Measurements from ENCODE around the gene APBB3. TPM values are rescaled to one million over a fixed set of nuclear protein-coding genes. Genes with fewer than 3 reads are reported as not detected.

The APBB3 gene
- total and polyA plus RNA-seq, 9 of the 15 experiments (the other 6 are each of a cell fraction or from before 2014, with no cell fraction given) = 0.17 to 24.3 (median 9.5) TPM

GRCh38 chr5:140564196-140565023, at the start of gene APBB3, which contains the start of gene SLC35A4 (continued):
- TF ChIP-seq, protein P1, sequence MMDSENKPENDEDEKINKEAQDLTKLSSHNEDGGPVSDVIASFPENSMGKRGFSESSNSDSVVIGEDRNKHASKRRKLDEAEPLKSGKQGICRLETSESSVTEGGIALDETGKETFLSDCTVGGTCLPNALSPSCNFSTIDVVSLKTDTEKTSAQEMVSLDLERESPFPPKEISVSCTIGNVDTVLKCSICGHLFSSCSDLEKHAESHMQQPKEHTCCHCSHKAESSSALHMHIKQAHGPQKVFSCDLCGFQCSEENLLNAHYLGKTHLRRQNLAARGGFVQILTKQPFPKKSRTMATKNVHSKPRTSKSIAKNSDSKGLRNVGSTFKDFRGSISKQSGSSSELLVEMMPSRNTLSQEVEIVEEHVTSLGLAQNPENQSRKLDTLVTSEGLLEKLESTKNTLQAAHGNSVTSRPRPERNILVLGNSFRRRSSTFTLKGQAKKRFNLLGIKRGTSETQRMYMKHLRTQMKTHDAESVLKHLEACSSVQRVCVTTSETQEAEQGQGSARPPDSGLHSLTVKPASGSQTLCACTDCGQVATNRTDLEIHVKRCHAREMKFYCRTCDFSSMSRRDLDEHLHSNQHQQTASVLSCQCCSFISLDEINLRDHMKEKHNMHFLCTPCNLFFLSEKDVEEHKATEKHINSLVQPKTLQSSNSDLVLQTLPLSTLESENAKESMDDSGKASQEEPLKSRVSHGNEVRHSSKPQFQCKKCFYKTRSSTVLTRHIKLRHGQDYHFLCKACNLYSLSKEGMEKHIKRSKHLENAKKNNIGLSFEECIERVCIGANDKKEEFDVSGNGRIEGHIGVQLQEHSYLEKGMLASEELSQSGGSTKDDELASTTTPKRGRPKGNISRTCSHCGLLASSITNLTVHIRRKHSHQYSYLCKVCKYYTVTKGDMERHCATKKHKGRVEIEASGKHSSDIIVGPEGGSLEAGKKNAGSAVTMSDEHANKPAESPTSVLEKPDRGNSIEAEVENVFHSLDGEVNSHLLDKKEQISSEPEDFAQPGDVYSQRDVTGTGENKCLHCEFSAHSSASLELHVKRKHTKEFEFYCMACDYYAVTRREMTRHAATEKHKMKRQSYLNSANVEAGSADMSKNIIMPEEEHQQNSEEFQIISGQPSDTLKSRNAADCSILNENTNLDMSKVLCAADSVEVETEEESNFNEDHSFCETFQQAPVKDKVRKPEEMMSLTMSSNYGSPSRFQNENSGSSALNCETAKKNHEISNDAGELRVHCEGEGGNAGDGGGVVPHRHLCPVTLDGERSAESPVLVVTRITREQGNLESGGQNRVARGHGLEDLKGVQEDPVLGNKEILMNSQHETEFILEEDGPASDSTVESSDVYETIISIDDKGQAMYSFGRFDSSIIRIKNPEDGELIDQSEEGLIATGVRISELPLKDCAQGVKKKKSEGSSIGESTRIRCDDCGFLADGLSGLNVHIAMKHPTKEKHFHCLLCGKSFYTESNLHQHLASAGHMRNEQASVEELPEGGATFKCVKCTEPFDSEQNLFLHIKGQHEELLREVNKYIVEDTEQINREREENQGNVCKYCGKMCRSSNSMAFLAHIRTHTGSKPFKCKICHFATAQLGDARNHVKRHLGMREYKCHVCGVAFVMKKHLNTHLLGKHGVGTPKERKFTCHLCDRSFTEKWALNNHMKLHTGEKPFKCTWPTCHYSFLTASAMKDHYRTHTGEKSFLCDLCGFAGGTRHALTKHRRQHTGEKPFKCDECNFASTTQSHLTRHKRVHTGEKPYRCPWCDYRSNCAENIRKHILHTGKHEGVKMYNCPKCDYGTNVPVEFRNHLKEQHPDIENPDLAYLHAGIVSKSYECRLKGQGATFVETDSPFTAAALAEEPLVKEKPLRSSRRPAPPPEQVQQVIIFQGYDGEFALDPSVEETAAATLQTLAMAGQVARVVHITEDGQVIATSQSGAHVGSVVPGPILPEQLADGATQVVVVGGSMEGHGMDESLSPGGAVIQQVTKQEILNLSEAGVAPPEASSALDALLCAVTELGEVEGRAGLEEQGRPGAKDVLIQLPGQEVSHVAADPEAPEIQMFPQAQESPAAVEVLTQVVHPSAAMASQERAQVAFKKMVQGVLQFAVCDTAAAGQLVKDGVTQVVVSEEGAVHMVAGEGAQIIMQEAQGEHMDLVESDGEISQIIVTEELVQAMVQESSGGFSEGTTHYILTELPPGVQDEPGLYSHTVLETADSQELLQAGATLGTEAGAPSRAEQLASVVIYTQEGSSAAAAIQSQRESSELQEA (IDR thresholded peaks at IDR 0.05; ENCODE audit: low read depth) = no peak
- TF ChIP-seq MXI1 (IDR thresholded peaks at IDR 0.05; ENCODE audit: low read depth, low read length) = peak; percentile 66
- TF ChIP-seq YY1 (IDR thresholded peaks at IDR 0.05; ENCODE audit: borderline replicate concordance in 1 of 3, control insufficient read depth in 1 of 3, extremely low read depth in 1 of 3, insufficient read depth in 3 of 3, insufficient read length in 1 of 3, insufficient replicate concordance in 2 of 3, low read depth in 1 of 3, low read length in 2 of 3) = peak; percentile 91 to 99 (median 98)
- 0 out of 2 replicates have a peak, but pooled peaks have one; percentile 39 for TF ChIP-seq NFE2 (IDR thresholded peaks at IDR 0.05; ENCODE audit: low read depth)
- TF ChIP-seq HMG20B (CRISPR knock-in tag; IDR thresholded peaks at IDR 0.05) = no peak
- peak; percentile 93 for TF ChIP-seq RAD51 (IDR thresholded peaks at IDR 0.05; ENCODE audit: borderline replicate concordance, low read depth)
- no peak for TF ChIP-seq KAT2B (IDR thresholded peaks at IDR 0.05; ENCODE audit: low read depth, low read length)
- no peak for TF ChIP-seq CBX2 (IDR thresholded peaks at IDR 0.05; ENCODE audit: insufficient read depth, low read length, poor library complexity, severe bottlenecking)
- no peak for TF ChIP-seq ZNF384 (IDR thresholded peaks at IDR 0.05; ENCODE audit: low read depth, low read length)
- TF ChIP-seq MEF2D (tag; conservative IDR thresholded peaks at IDR 0.05; ENCODE audit: low read depth) = no peak
- TF ChIP-seq CBX1 (IDR thresholded peaks at IDR 0.05; ENCODE audit: low read depth) = peak; percentile 24; the same call in 1 of the 2 replicates
- peak; percentile 83 for TF ChIP-seq HCFC1 (IDR thresholded peaks at IDR 0.05; ENCODE audit: low read depth, low read length)
- TF ChIP-seq, protein P2, sequence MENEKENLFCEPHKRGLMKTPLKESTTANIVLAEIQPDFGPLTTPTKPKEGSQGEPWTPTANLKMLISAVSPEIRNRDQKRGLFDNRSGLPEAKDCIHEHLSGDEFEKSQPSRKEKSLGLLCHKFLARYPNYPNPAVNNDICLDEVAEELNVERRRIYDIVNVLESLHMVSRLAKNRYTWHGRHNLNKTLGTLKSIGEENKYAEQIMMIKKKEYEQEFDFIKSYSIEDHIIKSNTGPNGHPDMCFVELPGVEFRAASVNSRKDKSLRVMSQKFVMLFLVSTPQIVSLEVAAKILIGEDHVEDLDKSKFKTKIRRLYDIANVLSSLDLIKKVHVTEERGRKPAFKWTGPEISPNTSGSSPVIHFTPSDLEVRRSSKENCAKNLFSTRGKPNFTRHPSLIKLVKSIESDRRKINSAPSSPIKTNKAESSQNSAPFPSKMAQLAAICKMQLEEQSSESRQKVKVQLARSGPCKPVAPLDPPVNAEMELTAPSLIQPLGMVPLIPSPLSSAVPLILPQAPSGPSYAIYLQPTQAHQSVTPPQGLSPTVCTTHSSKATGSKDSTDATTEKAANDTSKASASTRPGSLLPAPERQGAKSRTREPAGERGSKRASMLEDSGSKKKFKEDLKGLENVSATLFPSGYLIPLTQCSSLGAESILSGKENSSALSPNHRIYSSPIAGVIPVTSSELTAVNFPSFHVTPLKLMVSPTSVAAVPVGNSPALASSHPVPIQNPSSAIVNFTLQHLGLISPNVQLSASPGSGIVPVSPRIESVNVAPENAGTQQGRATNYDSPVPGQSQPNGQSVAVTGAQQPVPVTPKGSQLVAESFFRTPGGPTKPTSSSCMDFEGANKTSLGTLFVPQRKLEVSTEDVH (IDR thresholded peaks at IDR 0.05; ENCODE audit: low read depth, partially characterized antibody) = peak; percentile 81
- peak; percentile 95 for TF ChIP-seq TAF1 (IDR thresholded peaks at IDR 0.05; ENCODE audit: control insufficient read depth, extremely low read depth, insufficient read depth, low read length, severe bottlenecking)
- no peak for TF ChIP-seq RBM39 (optimal IDR thresholded peaks at IDR 0.05; ENCODE audit: low read depth, low read length)

Measured in K562 (cell line).